ENCODE measurements around the gene ATP8A2.

ATP8A2 gene

GRCh38 chr13:25848812-25849745, 477.3 kb downstream of the ATP8A2 start:
- DNase-seq (ENCODE audit: low read depth in 2 of 2), result no peak

GRCh38 chr13:25857830-25858229, 486.1 kb downstream of the ATP8A2 start:
- DNase-seq (ENCODE audit: low read depth in 2 of 2), result no peak

GRCh38 chr13:25859528-25859927, 487.8 kb downstream of the ATP8A2 start:
- DNase-seq (ENCODE audit: low read depth in 2 of 2), result no peak

GRCh38 chr13:25860265-25860664, 488.5 kb downstream of the ATP8A2 start:
- no peak for DNase-seq (ENCODE audit: low read depth in 2 of 2)

GRCh38 chr13:25860862-25861261, 489.1 kb downstream of the ATP8A2 start:
- no peak for DNase-seq (ENCODE audit: low read depth in 2 of 2)

- DNase-seq (ENCODE audit: low read depth in 2 of 2), result no peak
These were observed 490.4 kb downstream of the ATP8A2 start for GRCh38 chr13:25862156-25862555.

GRCh38 chr13:25864116-25864515, 492.3 kb downstream of the ATP8A2 start:
- no peak for DNase-seq (ENCODE audit: low read depth in 2 of 2)

- DNase-seq (ENCODE audit: low read depth in 2 of 2), result no peak
These were observed 493.2 kb downstream of the ATP8A2 start for GRCh38 chr13:25864936-25865335.

GRCh38 chr13:25865391-25865790, 493.6 kb downstream of the ATP8A2 start:
- no peak for DNase-seq (ENCODE audit: low read depth in 2 of 2)

GRCh38 chr13:25867038-25867437, 495.3 kb downstream of the ATP8A2 start:
- no peak for DNase-seq (ENCODE audit: low read depth in 2 of 2)

- no peak for DNase-seq (ENCODE audit: low read depth in 2 of 2)
These were observed 496.7 kb downstream of the ATP8A2 start for GRCh38 chr13:25868490-25868889.

- DNase-seq (ENCODE audit: low read depth in 2 of 2), result no peak
These were observed 498.2 kb downstream of the ATP8A2 start for GRCh38 chr13:25869941-25870340.

GRCh38 chr13:25871389-25872125, 499.8 kb downstream of the ATP8A2 start:
- DNase-seq (ENCODE audit: low read depth in 2 of 2), result no peak

GRCh38 chr13:25872481-25873241, 500.9 kb downstream of the ATP8A2 start:
- DNase-seq (ENCODE audit: low read depth in 2 of 2), result no peak

GRCh38 chr13:25873242-25873612, 501.5 kb downstream of the ATP8A2 start:
- no peak for DNase-seq (ENCODE audit: low read depth in 2 of 2)

- no peak for DNase-seq (ENCODE audit: low read depth in 2 of 2)
These were observed 502.4 kb downstream of the ATP8A2 start for GRCh38 chr13:25874064-25874737.

GRCh38 chr13:25874907-25875306, 503.1 kb downstream of the ATP8A2 start:
- peak in 1 of 2 donors; percentile 13 for DNase-seq (ENCODE audit: low read depth in 2 of 2)

GRCh38 chr13:25876247-25876646, 504.5 kb downstream of the ATP8A2 start:
- DNase-seq (ENCODE audit: low read depth in 2 of 2), result no peak

GRCh38 chr13:25879466-25879865, 507.7 kb downstream of the ATP8A2 start:
- DNase-seq (ENCODE audit: low read depth in 2 of 2), result no peak

- DNase-seq (ENCODE audit: low read depth in 2 of 2), result no peak
These were observed 509.6 kb downstream of the ATP8A2 start for GRCh38 chr13:25881136-25881926.

GRCh38 chr13:25881971-25882451, 510.2 kb downstream of the ATP8A2 start:
- no peak for DNase-seq (ENCODE audit: low read depth in 2 of 2)
